GM19397 (cell line): ENCODE measurements around the gene NOL12.
A peak's percentile ranks its signal among the peaks of the same experiment; 100 is the strongest.
"Not testable (repeated sequence)": the region's sequence is repeated elsewhere in the genome, so short reads cannot be mapped to it uniquely, and the experiment has no call there.

Experiments used
- ATAC-seq: cut with Tn5 transposase; IDR thresholded peaks from one replicate; pipeline ENCODE4 v1.9.1; 2021; ENCODE audit warnings: mild to moderate bottlenecking, moderate library complexity; ENCODE audit not compliant: unreplicated experiment

Gene NOL12

GRCh38 chr22:37678372-37678771 is 7.8 kb upstream of the NOL12 start:
- no peak for ATAC-seq

DNA sequence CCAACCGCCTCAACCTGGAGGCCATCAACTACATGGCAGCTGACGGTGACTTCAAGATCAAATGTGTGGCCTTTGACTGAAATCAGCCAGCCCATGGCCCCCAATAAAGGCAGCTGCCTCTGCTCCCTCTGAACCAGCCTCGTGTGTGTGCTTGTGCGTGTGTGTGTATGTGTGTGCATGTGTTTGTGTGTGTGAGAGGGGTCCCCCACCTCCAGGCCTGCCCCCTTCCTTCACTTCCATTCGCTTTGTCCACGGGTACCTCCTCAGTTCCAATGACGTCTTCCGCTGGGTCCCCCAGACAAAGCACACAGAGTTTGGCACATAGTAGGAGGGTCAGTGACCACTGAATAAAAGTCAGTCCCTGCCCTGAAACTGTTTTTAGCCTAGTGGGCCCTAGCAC is 6.5 kb upstream of the NOL12 start:
- ATAC-seq = no peak

DNA sequence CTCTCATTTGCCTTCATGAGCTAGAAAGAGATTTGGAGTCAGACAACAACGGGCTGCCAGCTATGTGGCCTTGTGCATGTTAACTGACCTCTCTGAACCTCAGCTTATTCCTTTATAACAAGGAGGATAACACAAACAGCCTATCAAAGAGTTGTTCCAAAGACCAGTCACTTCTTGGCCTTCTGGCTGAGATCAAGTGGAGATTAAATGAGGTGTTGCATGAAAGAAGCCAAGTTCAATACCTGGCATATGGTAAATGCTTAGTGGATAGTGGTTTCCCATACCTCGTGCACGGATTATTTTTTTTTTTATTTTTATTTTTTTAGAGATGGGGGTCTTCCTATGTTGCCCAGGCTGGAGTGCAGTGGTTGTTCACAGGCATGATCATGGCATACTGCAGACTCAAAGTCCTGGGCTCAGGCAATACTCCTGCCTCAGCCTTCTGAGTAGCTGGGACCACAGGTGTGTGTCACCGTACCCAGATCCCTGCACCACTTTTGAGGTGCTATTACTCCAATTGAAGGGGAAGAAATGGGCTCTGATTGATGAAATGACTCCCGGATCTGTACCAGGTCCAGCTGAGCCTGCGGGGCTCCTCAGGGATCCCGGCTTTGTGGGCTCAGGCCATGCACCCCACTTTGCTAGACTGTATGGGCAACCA is 5.8 kb upstream of the NOL12 start:
- ATAC-seq = no peak

DNA sequence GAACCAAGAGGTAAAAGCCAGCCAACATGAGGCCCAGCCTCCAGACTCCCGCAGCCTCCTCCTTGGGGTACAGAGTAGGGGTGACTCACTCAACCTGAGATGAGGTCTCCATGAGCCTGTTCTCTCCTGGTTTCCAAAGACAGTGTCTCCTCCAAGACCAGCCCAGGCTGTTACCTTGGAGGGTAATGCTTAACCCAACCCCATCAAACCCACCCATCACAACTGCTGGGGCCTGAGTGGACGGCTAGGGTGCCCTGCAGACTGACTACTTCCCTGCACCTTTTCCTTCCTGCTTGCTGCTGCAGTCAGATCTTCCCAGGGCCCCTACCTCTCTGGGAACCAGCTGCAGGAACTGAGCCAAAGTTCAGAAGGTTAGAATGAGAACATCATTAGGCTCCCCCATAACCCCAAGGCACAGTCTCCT is 5.1 kb upstream of the NOL12 start:
- no peak for ATAC-seq

DNA sequence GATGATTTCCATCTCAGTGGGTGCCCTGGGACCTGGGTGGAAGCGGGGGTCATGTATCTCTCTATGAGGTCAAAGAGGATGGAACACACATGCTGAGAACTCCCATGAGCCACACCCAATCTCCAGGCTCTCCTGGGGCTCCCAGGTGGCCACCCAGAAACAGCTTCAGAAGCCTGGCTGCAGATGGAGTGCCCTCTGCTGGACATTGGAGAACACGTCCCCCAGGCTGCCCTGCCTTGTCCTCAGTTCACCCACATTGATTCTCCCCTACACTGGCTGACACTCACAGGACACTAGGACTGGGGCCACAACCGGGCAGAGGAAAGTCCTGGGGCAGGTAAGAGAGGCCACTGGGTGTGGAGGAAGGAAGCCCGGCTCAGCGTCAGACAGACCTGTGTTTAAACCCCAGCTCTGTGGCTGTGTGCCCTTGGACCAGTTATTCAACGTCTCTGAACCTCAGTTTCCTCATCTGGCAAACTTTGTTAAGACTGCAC is 4.5 kb upstream of the NOL12 start:
- no peak for ATAC-seq

- ATAC-seq = no peak
Observed at GRCh38 chr22:37684803-37685615, 1.1 kb upstream of the NOL12 start.

DNA sequence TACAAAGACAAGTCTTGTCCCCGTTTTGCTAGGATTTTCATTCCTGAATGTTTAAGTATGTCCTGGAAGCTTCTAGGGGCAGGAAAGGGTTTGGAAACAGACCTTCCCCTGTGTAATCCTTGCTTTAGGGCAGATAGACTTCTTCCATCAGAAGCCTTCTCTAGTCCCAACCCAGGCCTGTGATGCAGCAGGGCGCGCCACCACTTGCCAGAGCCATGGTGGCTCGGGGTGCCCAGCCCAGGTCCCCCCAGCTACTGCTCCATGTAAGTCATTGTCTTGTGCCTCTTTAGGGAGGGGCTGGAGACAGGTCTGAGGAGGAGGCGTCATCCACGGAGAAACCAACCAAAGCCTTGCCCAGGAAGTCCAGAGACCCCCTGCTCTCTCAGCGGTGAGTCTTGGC is 4.3 kb downstream of the NOL12 start:
- ATAC-seq = no peak

- no peak for ATAC-seq
Observed at GRCh38 chr22:37690901-37691504, 4.9 kb downstream of the NOL12 start.

GRCh38 chr22:37692627-37693285 is 6.6 kb downstream of the NOL12 start:
- ATAC-seq = no peak

DNA sequence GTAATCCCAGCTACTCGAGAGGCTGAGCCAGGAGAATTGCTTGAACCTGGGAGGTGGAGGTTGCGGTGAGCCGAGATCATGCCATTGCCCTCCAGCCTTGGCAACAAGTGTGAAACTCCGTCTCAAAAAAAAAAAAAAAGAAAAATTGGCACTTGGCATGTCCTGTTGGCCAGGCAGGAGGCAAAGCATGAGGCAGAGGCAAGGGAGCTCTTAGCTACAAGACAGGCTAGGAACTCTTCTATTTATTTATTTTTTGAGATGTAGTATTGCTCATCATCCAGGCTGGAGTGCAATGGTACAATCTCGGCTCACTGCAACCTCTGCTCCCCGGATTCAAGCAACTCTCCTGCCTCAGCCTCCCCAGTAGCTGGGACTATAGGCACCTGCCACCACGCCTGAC is 8.0 kb downstream of the NOL12 start:
- ATAC-seq = not testable (repeated sequence)

GRCh38 chr22:37696260-37696656 is 10.1 kb downstream of the NOL12 start:
- ATAC-seq = not testable (repeated sequence)

- ATAC-seq = peak; percentile 78
Observed at GRCh38 chr22:37696657-37697537, 10.8 kb downstream of the NOL12 start, which contains the start of gene TRIOBP. Gene TRIOBP, plus strand, starts transcription at chr22:37697048. Its CDS starts 4,318 bp downstream, at chr22:37701366.

- ATAC-seq = no peak
Observed at GRCh38 chr22:37697538-37697835, 11.3 kb downstream of the NOL12 start.

DNA sequence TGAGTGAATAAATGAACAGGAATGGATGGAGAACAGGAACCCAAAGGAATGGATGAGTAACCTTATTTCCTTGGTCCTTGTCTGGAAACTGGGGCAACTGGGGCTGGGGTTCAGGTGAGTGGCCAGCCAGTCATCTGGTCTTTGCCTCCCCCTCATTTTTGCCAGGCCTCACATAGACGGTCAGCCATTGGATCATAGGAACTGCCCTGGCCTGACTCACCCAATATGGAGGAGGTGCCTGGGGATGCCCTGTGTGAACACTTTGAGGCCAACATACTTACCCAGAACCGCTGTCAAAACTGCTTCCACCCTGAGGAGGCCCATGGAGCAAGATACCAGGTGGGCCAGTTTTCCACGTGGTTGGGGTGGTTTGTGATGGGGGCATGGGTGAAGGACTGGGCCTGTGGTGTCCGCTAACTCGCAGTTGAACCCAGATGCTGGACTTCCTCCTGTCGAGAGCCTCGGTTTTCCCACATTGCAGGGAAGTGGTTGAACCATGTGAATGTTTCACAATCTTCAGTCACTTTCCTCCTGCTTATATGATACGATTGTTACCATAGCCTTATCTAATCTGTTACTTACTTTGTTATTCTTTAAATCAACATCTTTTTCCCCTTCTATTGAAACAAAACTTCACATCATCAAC is 15.1 kb downstream of the NOL12 start:
- ATAC-seq = no peak

GRCh38 chr22:37703906-37704305 is 17.8 kb downstream of the NOL12 start:
- ATAC-seq = no peak

DNA sequence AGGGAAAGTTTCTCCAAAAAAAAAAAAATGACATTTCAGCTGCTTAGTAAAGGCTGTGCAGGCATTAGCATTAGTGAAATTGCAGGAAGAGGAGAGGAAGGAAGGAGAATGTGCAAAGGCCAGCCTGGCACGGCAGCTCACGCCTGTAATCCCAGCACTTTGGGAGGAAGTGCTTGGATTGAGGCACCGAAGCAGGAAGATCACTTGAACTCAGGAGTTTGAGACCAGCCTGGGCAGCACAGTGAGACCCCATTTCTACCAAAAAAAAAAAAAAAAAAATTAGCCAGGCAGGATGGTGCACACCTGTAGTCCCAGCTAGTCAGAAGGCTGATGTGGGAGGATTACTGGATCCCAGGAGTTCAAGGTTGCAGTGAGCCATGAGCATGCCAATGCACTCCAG is 18.5 kb downstream of the NOL12 start:
- no peak for ATAC-seq

GRCh38 chr22:37705205-37705604 is 19.1 kb downstream of the NOL12 start:
- no peak for ATAC-seq

GRCh38 chr22:37708580-37709444 is 22.7 kb downstream of the NOL12 start:
- ATAC-seq = no peak

GRCh38 chr22:37709445-37709765 is 23.3 kb downstream of the NOL12 start:
- ATAC-seq = no peak
